GM23338 (cell line): Measurements from ENCODE around the gene CCDC6. TPM values are rescaled to one million over a fixed set of nuclear protein-coding genes. Genes with fewer than 3 reads are reported as not detected.

Experiments used
- ATAC-seq: fragments of 200-7000 bp; cut with Tn5 transposase; 3 replicates; pipeline ENCODE4 v1.9.1; 2020
- DNase-seq: peaks from one replicate; pipeline ENCODE4 v3.0.0-alpha.2; 2015; ENCODE audit warnings: low spot score
- H2AFZ ChIP-seq: fragments of 200-600 bp; sonication (generic); 2 replicates; pipeline ENCODE4 v1.8.0; 2016; ENCODE audit warnings: antibody characterized with exemption, mild to moderate bottlenecking, moderate library complexity
- H3F3A ChIP-seq: fragments of 200-600 bp; sonication (generic); replicated peaks from 2 replicates; pipeline ENCODE4 v1.8.0; 2017; ENCODE audit warnings: antibody characterized with exemption, mixed run types, low read depth
- H3K27ac ChIP-seq: fragments of 200-600 bp; sonication (generic); 2 replicates; pipeline ENCODE4 v1.6.1; 2016; ENCODE audit warnings: low read depth
- H3K27me3 ChIP-seq: fragments of 200-600 bp; sonication (generic); 2 replicates; pipeline ENCODE4 v1.8.0; 2016; ENCODE audit warnings: mild to moderate bottlenecking, mixed run types, moderate library complexity; ENCODE audit not compliant: insufficient read depth
- H3K36me3 ChIP-seq: fragments of 200-600 bp; sonication (generic); 2 replicates; pipeline ENCODE4 v1.8.0; 2016; ENCODE audit warnings: mild to moderate bottlenecking; ENCODE audit not compliant: insufficient read depth
- H3K4me1 ChIP-seq: fragments of 200-600 bp; sonication (generic); 2 replicates; pipeline ENCODE4 v1.8.0; 2016; ENCODE audit warnings: mild to moderate bottlenecking, moderate library complexity; ENCODE audit not compliant: insufficient read depth
- H3K4me2 ChIP-seq: fragments of 200-600 bp; sonication (generic); 2 replicates; pipeline ENCODE4 v1.7.1; 2017; ENCODE audit warnings: mixed run types
- H3K4me3 ChIP-seq: fragments of 200-600 bp; sonication (generic); 2 replicates; pipeline ENCODE4 v1.6.1; 2016; ENCODE audit warnings: mixed run types
- H3K79me2 ChIP-seq: fragments of 200-600 bp; sonication (generic); replicated peaks from 2 replicates; pipeline ENCODE4 v1.8.0; 2017; ENCODE audit warnings: mild to moderate bottlenecking; ENCODE audit not compliant: insufficient read depth
- H3K9me2 ChIP-seq: fragments of 200-600 bp; sonication (generic); 2 replicates; pipeline ENCODE4 v1.8.0; 2017; ENCODE audit not compliant: insufficient read depth
- H4K20me1 ChIP-seq: fragments of 200-600 bp; sonication (generic); replicated peaks from 2 replicates; pipeline ENCODE4 v1.8.0; 2017; ENCODE audit warnings: mild to moderate bottlenecking; ENCODE audit not compliant: insufficient read depth
- H3K27ac Mint-ChIP-seq: 2 replicates; pipeline ENCODE4 v1.8.0; 2020; ENCODE audit warnings: inconsistent platforms, mild to moderate bottlenecking, moderate library complexity, mixed read lengths
- H3K27me3 Mint-ChIP-seq: 3 replicates; pipeline ENCODE4 v1.8.0; 2022; ENCODE audit warnings: low read depth, mild to moderate bottlenecking, moderate library complexity, mixed read lengths, inconsistent platforms; ENCODE audit not compliant: insufficient read depth, poor library complexity
- H3K36me3 Mint-ChIP-seq: 3 replicates; pipeline ENCODE4 v1.8.0; 2021; ENCODE audit warnings: low read depth, mild to moderate bottlenecking, inconsistent platforms, moderate library complexity, mixed read lengths
- H3K4me1 Mint-ChIP-seq: 3 replicates; pipeline ENCODE4 v1.8.0; 2020; ENCODE audit warnings: mild to moderate bottlenecking, inconsistent platforms, mixed read lengths
- H3K4me3 Mint-ChIP-seq: 3 replicates; pipeline ENCODE4 v1.8.0; 2021; ENCODE audit warnings: moderate library complexity, mild to moderate bottlenecking, inconsistent platforms, mixed read lengths
- H3K9me3 Mint-ChIP-seq: 3 replicates; pipeline ENCODE4 v1.8.0; 2020; ENCODE audit warnings: moderate library complexity, mild to moderate bottlenecking, inconsistent platforms, mixed read lengths
- CREB1 ChIP-seq: fragments of 250-450 bp; sonication (Bioruptor Pico); IDR thresholded peaks from 2 replicates; pipeline ENCODE4 v1.5.0; 2020; ENCODE audit warnings: low read depth, mild to moderate bottlenecking, moderate library complexity
- EZH2 ChIP-seq: fragments of 200-600 bp; sonication (generic); IDR thresholded peaks from one replicate; pipeline ENCODE4 v1.8.0; 2017; ENCODE audit warnings: antibody characterized with exemption, mild to moderate bottlenecking, low read depth; ENCODE audit not compliant: unreplicated experiment
- JUNB ChIP-seq: IDR thresholded peaks from one replicate; pipeline ENCODE4 v1.6.1; 2016; ENCODE audit warnings: antibody characterized with exemption; ENCODE audit not compliant: unreplicated experiment
- NANOG ChIP-seq: IDR thresholded peaks from 2 replicates; pipeline ENCODE4 v1.6.1; 2016; ENCODE audit warnings: antibody characterized with exemption, borderline replicate concordance
- POLR2AphosphoS5 ChIP-seq: IDR thresholded peaks from 2 replicates; pipeline ENCODE4 v1.6.1; 2016; ENCODE audit warnings: antibody characterized with exemption, low read depth
- STAT1 ChIP-seq: IDR thresholded peaks from one replicate; pipeline ENCODE4 v1.6.1; 2016; ENCODE audit warnings: antibody characterized with exemption; ENCODE audit not compliant: unreplicated experiment
- ZNF114 ChIP-seq: fragments of 250-450 bp; sonication (Bioruptor Pico); IDR thresholded peaks from 2 replicates; pipeline ENCODE4 v1.5.0; 2020; ENCODE audit warnings: mild to moderate bottlenecking, moderate library complexity
- ZNF331 ChIP-seq: fragments of 250-450 bp; sonication (Bioruptor Pico); IDR thresholded peaks from 2 replicates; pipeline ENCODE4 v1.5.0; 2020; ENCODE audit warnings: low read depth, mild to moderate bottlenecking, moderate library complexity
- polyA plus RNA-seq: library from polyadenylated mRNA; unstranded; fragments of >200 nt; fragmentation: Nextera tagmentation; extraction: Ambion mirVana; gene quantifications from 2 replicates; pipeline ENCODE4 v1.2.1, GENCODE V29; 2016
- total RNA-seq: library from RNA; depleted of rRNA; stranded (reverse); fragments of >200 nt; shearing (Covaris generic); gene quantifications from 2 replicates; pipeline ENCODE4 v1.2.3, GENCODE V29; 2014
- TF ChIP-seq, protein P1 (sequence below), 2 experiments: fragments of 200-600 bp in 1 of 2; sonication (generic) in 1 of 2; conservative IDR thresholded peaks; 2 replicates each; pipeline versions ENCODE4 v1.5.1 to v1.6.1; 2016 to 2017; ENCODE audit warnings: antibody characterized with exemption in 2 of 2, low read depth in 2 of 2, mild to moderate bottlenecking in 2 of 2, moderate library complexity in 1 of 2
- TF ChIP-seq, protein P2 (sequence below): IDR thresholded peaks from 2 replicates; pipeline ENCODE4 v1.6.1; 2016; ENCODE audit warnings: antibody characterized with exemption
- TF ChIP-seq, protein P3 (sequence below): fragments of 250-450 bp; sonication (Bioruptor Pico); IDR thresholded peaks from 2 replicates; pipeline ENCODE4 v1.5.0; 2020; ENCODE audit warnings: mild to moderate bottlenecking, moderate library complexity

The CCDC6 gene
- total and polyA plus RNA-seq, 2 experiments from 2014 or later = 32.5 to 66.9 TPM

DNA sequence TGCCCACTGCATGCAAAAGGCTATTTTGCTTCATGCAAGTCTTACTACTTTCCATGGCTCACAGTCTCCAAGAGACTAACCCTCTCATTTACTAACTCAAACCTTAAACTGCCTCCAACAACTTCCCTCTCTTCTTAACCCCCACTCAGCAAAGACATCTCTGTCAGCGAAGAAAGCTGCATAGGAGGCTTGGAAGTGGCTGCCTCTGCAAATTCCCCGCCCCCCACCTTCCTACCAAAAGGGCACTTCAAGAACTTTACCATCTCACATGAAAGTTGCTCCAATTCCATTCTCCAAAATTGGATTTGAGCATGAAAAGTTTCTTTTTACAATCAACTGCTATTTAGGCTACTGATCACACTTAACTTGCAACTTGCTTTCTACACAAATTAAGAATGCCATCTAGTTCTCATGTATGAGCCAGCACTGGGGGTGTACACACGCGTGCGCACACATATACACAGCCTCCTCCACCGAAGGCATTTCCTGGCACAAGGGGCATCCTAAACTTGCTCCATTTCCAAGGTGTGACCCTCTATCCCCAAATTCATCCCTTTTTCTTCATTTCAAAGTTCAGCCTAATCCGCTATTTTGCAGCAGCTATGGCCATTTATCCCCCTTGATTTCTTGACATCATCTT, 1.8 kb downstream of the CCDC6 start:
- H3K4me2 ChIP-seq = peak overlapping the region; percentile 62
- peaks cover 65% of the 10 kb centered on the region for H3K79me2 ChIP-seq
- ATAC-seq (no peak), DNase-seq (peak; percentile 76)
- H3F3A ChIP-seq = no peaks in the 10 kb centered on the region
- H3K9me2 ChIP-seq = no peaks in the 10 kb centered on the region
- H3K36me3 Mint-ChIP-seq = peaks cover 12% of the 10 kb centered on the region
- H3K27me3 Mint-ChIP-seq = peaks cover 2% of the 10 kb centered on the region
- H3K4me1 Mint-ChIP-seq = peaks cover 67% of the 10 kb centered on the region
- no peak overlapping the region for H2AFZ ChIP-seq
- no peaks in the 10 kb centered on the region for H3K9me3 Mint-ChIP-seq
- TF ChIP-seq NANOG (no peak), POLR2AphosphoS5 (no peak), ZNF331 (CRISPR knock-in tag) (no peak), CREB1 (CRISPR knock-in tag) (no peak), ZNF114 (no peak), JUNB (no peak), EZH2 (no peak), STAT1 (no peak)
- TF ChIP-seq, protein P1, sequence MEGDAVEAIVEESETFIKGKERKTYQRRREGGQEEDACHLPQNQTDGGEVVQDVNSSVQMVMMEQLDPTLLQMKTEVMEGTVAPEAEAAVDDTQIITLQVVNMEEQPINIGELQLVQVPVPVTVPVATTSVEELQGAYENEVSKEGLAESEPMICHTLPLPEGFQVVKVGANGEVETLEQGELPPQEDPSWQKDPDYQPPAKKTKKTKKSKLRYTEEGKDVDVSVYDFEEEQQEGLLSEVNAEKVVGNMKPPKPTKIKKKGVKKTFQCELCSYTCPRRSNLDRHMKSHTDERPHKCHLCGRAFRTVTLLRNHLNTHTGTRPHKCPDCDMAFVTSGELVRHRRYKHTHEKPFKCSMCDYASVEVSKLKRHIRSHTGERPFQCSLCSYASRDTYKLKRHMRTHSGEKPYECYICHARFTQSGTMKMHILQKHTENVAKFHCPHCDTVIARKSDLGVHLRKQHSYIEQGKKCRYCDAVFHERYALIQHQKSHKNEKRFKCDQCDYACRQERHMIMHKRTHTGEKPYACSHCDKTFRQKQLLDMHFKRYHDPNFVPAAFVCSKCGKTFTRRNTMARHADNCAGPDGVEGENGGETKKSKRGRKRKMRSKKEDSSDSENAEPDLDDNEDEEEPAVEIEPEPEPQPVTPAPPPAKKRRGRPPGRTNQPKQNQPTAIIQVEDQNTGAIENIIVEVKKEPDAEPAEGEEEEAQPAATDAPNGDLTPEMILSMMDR (conservative IDR thresholded peaks at IDR 0.05; ENCODE audit: low read depth in 2 of 2) = no peak
- TF ChIP-seq, protein P2, sequence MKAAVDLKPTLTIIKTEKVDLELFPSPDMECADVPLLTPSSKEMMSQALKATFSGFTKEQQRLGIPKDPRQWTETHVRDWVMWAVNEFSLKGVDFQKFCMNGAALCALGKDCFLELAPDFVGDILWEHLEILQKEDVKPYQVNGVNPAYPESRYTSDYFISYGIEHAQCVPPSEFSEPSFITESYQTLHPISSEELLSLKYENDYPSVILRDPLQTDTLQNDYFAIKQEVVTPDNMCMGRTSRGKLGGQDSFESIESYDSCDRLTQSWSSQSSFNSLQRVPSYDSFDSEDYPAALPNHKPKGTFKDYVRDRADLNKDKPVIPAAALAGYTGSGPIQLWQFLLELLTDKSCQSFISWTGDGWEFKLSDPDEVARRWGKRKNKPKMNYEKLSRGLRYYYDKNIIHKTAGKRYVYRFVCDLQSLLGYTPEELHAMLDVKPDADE = no peak
- TF ChIP-seq, protein P3, sequence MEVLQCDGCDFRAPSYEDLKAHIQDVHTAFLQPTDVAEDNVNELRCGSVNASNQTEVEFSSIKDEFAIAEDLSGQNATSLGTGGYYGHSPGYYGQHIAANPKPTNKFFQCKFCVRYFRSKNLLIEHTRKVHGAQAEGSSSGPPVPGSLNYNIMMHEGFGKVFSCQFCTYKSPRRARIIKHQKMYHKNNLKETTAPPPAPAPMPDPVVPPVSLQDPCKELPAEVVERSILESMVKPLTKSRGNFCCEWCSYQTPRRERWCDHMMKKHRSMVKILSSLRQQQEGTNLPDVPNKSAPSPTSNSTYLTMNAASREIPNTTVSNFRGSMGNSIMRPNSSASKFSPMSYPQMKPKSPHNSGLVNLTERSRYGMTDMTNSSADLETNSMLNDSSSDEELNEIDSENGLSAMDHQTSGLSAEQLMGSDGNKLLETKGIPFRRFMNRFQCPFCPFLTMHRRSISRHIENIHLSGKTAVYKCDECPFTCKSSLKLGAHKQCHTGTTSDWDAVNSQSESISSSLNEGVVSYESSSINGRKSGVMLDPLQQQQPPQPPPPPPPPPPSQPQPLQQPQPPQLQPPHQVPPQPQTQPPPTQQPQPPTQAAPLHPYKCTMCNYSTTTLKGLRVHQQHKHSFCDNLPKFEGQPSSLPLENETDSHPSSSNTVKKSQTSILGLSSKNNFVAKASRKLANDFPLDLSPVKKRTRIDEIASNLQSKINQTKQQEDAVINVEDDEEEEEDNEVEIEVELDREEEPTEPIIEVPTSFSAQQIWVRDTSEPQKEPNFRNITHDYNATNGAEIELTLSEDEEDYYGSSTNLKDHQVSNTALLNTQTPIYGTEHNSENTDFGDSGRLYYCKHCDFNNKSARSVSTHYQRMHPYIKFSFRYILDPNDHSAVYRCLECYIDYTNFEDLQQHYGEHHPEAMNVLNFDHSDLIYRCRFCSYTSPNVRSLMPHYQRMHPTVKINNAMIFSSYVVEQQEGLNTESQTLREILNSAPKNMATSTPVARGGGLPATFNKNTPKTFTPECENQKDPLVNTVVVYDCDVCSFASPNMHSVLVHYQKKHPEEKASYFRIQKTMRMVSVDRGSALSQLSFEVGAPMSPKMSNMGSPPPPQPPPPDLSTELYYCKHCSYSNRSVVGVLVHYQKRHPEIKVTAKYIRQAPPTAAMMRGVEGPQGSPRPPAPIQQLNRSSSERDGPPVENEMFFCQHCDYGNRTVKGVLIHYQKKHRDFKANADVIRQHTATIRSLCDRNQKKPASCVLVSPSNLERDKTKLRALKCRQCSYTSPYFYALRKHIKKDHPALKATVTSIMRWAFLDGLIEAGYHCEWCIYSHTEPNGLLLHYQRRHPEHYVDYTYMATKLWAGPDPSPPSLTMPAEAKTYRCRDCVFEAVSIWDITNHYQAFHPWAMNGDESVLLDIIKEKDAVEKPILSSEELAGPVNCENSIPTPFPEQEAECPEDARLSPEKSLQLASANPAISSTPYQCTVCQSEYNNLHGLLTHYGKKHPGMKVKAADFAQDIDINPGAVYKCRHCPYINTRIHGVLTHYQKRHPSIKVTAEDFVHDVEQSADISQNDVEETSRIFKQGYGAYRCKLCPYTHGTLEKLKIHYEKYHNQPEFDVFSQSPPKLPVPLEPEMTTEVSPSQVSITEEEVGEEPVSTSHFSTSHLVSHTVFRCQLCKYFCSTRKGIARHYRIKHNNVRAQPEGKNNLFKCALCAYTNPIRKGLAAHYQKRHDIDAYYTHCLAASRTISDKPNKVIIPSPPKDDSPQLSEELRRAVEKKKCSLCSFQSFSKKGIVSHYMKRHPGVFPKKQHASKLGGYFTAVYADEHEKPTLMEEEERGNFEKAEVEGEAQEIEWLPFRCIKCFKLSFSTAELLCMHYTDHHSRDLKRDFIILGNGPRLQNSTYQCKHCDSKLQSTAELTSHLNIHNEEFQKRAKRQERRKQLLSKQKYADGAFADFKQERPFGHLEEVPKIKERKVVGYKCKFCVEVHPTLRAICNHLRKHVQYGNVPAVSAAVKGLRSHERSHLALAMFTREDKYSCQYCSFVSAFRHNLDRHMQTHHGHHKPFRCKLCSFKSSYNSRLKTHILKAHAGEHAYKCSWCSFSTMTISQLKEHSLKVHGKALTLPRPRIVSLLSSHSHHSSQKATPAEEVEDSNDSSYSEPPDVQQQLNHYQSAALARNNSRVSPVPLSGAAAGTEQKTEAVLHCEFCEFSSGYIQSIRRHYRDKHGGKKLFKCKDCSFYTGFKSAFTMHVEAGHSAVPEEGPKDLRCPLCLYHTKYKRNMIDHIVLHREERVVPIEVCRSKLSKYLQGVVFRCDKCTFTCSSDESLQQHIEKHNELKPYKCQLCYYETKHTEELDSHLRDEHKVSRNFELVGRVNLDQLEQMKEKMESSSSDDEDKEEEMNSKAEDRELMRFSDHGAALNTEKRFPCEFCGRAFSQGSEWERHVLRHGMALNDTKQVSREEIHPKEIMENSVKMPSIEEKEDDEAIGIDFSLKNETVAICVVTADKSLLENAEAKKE (CRISPR knock-in tag) = no peak
- H4K20me1 ChIP-seq = peaks cover 49% of the 10 kb centered on the region
- peak overlapping the region; percentile 93; the same call in 1 of the 2 replicates for H3K27ac Mint-ChIP-seq
- peaks cover 41% of the 10 kb centered on the region for H3K4me1 ChIP-seq
- H3K27me3 ChIP-seq = no peaks in the 10 kb centered on the region
- peak overlapping the region; percentile 99 for H3K4me3 Mint-ChIP-seq
- no peaks in the 10 kb centered on the region; the same call in 1 of the 2 replicates for H3K36me3 ChIP-seq
- peak overlapping the region; percentile 77 for H3K4me3 ChIP-seq
- H3K27ac ChIP-seq = no peak overlapping the region
